GM18873 (cell line): ENCODE measurements around the gene LATS2.
"Not testable (repeated sequence)": the region's sequence is repeated elsewhere in the genome, so short reads cannot be mapped to it uniquely, and the experiment has no call there.

ENCODE experiments used
- ATAC-seq: cut with Tn5 transposase; IDR thresholded peaks from one replicate; pipeline ENCODE4 v1.9.1; 2021; ENCODE audit warnings: mild to moderate bottlenecking, moderate library complexity, moderate number of reproducible peaks; ENCODE audit not compliant: unreplicated experiment, low FRiP score

The LATS2 gene

DNA sequence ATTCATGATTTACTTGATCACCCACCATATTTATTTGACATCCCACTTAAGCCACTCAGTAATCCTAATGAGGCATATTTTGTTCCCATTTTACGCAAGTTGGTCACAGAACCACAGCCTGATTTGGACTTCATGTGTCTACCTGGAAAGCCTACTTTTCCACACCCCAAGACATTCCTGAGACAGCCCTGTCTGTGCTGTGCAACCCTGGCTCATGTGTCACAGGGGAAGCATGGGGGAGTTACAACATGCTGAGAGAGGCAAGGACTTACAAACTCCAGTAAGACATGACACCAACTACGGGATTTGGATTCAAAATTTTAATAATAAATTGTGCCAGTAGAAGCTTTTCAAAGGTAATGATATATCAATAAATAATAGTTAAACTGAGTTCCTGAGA lies 88.7 kb downstream of the LATS2 start:
- no peak for ATAC-seq

DNA sequence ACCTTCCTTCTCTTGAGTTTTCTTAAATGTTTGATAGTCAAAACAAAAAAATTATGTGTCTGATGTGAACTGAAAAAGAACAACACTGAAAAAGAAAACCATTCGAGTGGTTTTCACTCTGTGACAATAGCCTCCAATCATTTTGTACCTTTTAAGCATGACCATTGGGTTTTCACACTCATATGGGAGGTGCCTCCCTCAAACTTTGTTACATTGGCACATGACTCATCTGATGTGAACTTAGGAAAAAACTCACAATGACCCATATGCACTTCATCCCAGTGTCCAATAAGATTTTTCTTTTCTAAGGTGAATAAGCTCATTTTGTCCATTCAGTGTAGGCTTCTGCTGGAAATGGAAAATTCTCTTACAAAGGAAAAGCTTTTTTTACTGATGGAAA lies 92.2 kb downstream of the LATS2 start:
- ATAC-seq: no peak

DNA sequence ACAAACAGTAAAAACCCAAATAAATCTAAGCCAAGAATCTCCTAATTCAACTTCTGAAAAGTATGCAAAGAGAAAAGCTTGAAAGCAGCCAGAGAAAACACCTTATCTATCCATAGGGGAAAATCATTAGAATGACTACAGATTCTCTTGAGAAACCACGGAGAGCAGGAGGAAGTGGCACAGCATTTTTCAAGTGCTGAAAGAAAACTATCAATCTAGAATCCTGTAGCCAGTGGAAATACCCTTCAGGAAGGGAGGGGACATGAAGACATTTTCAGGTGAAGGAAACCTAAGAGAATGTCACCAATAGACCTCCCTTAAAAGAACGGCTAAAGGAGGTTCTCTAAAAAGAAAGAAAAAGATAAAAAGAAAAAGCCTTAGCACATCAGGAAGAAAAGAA lies 92.6 kb downstream of the LATS2 start:
- no peak for ATAC-seq

DNA sequence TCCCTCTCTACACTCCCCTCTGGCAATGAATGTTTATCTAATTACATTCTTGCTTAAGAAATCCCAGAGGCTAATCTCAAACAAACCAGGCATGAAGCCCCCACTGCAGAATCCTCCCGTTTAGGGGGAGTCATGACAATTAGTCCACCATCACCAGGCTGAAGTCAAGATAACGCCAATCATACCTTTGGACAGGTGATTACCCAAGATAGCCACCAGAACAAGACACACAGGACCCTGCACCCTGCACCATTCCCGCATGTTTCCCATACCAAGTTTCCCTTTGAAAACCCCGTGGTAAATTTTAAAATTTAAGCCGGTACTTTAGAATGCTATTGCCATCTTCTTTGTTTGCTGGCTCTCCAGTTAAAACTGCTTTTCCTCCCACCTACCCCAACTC lies 94.0 kb downstream of the LATS2 start:
- no peak for ATAC-seq

DNA sequence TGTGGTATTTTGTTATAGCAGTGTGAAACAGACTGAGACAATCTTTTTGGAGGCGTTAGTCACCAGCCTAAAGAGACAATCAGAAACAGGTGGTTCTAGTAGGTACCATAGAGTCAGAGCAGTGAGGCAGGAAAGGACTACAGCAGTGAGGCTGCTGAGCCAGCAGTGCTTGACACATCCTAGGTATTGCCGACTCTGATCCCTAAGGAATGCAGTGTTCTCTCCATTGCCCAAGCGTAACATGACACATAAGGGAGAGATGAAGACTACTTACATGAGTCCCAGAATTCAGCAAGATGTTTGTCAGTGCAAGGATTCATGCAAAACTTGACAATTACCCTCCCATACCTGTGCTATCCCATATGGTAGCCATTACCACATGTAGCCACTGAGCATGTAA lies 96.5 kb downstream of the LATS2 start:
- ATAC-seq: no peak

DNA sequence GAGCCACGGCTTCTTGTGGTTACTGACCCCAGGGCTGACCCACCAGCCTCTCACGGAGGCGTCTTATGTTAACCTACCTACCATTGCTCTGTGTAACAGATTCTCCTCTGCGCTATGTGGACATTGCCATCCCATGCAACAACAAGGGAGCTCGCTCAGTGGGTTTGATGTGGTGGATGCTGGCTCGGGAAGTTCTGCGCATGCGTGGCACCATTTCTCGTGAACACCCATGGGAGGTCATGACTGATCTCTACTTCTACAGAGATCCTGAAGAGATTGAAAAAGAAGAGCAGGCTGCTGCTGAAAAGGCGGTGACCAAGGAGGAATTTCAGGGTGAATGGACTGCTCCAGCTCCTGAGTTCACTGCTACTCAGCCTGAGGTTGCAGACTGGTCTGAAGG lies 99.7 kb downstream of the LATS2 start:
- not testable (repeated sequence) for ATAC-seq

DNA sequence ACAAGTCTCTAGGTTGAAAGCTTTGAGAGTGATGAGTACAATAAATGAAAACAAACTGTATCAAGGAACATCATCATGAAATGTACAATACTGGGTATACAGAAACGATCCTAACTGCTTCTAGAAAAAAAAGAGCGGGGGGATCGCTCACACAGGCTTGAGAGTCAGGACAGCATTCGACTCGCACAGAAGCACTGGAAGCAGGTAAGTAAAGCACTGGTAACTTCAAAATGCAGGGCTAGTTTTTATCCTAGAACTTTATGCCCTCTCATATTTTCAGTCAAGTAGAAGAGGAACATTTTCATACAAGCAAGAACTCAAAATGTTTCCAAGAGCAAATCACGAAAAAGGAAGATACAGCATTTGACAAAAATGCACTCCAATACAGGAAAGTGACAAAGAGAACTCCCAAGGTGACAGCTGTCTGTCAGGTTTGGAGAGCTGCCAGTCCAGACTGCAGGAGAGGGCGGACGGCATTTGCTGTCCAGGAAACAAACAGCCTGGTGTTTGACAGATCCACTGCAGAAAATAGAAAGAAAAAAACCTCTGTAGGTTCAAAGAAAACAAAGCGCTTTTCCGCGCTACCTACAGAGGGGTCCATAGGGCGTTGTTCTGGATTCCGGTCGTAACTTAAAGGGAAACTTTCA lies 100.6 kb downstream of the LATS2 start:
- ATAC-seq: no peak

DNA sequence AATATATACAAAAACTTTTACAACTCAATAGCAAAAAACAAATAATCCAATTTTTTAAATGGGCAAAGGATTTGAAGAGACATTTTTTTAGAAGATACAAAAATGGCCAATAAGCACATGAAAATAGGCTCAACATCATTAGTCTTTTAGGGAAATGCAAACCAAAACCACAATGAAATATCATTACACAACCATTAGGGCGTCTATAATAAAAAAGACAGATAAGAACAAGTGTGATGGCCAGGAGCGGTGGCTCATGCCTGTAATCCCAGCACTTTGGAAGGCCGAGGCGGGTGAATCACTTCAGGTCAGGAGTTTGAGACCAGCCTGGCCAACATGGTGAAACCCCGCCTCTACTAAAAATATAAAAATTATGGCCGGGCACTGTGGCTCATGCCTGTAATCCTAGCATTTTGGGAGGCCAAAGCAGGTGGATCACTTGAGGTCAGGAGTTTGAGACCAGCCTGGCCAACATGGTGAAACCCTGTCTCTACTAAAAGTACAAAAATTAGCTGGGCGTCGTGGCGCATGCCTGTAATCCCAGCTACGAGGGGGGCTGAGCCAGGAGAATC lies 104.3 kb downstream of the LATS2 start:
- ATAC-seq: not testable (repeated sequence)

DNA sequence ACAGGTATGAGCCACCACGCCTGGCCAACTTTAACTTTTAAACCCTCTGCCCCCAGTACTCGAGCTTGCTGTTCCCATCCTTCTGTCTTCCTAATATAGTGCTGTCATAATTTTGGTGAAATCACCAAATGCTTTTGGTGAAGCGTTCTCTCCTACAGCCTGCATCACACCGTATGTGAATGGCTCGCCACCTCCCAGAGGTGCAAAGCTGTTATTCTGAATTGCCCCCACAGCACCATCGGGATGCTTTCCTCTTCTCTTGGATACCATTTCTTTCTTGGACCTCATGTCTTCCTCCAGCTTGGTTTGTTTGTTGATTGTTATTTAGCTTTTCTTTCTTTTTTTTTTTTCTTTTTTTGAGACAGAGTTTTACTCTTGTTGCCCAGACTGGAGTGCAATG lies 105.9 kb downstream of the LATS2 start:
- ATAC-seq: no peak

DNA sequence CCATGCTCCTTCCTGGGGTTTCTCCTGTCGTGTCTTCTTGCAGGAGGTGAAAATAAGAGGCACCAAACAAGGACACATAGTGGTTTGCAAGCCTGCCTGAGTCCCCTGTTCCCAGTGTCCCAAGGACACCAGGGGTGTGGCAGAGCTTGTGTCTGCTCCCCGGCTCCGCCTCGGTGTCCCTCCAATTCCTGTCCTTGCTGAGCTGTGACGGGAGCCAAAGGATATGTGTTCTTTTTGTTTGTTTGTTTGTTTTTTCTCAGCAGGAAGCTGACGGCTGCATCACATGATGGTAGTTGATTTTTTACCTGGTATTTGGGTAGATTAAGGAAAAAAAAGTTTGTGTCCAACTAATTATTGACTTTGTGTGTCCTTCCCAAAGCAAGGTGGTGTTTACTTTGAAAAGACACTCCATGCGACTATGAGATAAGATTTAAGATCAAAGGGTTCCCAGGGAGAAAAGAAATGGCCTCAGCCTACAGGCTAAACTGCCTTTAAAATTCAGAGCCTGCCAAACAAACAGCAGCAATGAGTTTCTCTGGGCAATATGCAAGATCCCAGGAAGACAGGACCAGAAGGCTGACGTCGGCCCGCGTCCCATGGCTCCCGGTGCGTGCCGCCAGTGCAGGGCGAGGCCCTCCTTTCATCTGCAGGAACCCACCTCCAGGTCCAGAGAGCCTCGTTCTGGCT lies 108.0 kb downstream of the LATS2 start:
- ATAC-seq: no peak

DNA sequence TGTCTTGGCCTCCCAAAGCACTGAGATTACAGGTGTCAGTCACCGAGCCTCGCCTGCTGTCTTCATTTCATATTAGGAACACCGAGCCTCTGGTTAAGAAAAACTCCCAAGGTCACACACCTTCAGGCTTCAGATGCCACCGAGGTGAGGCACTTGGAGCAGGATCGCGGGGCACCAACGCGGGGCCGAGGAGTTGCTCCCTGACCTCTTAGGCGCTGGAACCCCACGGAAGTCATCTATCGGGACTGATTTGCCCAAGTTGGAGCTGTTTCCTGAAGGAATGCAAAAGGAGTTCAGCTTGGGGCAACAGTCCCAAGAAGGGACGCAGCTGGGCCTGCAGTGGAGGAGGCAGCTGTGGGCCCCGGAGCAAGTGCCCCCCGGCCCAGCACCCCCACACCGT lies 108.5 kb downstream of the LATS2 start:
- ATAC-seq: no peak

DNA sequence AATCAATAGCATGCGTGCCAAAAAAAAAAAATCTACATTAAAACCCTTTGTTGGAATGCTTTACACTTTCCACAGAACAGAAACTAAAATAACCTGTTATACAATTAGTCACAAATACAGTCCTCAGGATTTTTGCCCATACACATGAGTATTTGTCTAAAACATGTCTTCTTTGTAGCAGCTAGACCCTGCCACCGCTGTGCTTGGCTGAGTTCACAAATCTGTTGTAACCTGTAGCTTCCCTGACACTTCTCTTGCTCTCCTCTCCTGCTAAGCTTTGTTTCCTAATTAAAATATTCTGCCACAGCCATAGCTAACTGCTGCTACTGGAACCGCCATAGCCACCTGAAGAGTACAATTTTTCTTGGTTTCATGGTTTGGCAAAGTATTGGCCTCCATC lies 113.4 kb downstream of the LATS2 start:
- ATAC-seq: not testable (repeated sequence)

DNA sequence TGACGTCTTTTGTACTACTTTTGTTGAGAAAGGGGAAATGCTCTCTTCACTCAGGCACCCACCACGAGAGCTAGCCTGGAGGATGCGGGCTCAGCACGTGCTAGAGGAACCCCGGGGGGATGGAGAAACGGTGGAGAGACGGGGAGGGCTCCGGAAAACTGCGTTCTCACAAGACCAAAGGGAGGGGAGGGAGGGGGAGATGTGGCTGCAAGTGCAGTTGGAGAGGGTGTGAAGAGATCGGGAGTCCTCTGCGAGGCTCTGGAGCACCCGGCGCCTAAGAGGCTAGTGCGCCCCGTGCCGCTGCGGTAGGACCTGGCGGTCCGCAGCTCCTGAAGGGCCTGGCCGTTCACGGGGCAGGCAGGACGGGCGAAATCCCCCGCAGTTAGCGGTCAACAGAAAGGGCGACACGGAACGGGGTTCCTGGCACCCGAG lies 115.4 kb downstream of the LATS2 start:
- no peak for ATAC-seq

DNA sequence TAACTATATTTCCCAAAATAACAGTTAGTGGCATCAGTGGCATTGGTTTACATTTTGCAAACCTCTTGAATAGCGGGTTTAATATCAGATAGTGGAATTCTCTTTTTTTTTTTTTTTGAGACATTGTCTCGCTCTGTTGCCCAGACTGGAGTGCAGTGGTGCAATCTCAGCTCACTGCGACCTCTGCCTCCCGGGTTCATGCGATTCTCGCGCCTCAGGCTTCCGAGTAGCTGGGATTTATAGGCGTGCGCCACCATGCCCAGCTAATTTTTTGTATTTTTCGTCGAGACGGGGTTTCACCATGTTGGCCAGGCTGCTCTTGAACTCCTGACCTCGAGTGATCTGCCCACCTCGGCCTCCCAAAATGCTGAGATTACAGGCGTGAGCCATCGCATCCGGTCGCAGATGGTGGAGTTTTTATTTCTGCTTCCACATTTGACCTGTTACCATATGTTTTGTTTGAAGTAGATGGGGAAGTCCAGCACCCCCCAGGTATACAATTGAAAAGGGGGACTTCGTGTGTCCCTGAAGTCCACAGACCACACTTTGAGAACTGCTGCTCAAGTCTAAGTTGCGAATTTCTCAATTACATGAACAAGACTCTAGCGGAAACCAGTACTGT lies 118.3 kb downstream of the LATS2 start:
- ATAC-seq: no peak

DNA sequence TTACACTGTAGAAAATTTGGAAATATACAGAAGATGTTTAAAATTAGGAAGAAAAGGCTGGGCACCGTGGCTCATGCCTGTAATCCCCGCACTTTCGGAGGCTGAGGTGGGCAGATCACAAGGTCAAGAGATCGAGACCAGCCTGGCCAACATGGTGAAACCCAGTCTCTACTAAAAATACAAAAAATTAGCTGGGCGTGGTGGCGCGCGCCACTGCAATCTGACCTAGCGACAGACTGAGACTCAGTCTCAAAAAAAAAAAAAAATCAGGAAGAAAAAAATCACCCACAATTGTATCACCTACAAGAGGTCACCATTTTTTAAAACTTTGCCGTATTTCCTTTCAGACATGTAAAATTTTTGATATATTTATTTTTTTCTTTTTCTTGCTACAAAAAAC lies 120.9 kb downstream of the LATS2 start:
- not testable (repeated sequence) for ATAC-seq

DNA sequence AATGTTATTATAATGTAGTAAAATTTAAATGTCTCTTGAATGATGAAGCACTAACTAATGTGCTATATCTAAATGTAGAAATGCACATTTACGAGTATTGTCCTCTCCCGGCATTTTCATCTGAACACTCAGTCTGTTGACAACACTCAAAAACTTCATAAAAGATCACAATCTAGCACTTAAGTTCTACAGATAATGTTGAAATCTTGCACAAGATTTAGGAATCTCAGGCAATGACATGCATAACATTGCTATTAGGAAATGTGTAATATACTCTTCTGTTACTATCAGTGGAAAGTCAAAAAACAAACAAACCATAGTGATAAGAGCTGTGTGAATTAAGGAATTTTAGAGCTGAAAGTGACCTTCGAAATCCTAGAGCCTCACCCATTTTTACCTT lies 121.3 kb downstream of the LATS2 start:
- ATAC-seq: no peak

DNA sequence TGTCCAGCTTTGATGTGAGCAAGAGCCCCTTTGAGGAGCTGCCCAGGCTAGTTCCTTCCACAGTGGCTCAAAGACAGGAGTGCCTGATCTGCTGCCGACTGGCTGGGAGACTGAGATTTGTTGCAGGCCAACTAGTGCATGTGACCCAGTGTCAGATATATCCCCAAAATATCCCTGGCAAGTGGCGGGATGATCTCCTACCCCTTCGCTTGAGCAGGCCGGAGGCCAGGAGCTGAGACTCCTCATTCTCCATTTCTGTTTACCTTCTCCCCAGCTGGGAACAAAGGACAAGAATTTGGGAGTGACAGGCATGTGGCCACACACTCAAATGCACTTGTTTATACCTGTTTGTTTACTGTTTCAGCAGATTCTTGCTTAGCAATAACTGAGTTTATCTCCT lies 121.7 kb downstream of the LATS2 start:
- ATAC-seq: no peak

DNA sequence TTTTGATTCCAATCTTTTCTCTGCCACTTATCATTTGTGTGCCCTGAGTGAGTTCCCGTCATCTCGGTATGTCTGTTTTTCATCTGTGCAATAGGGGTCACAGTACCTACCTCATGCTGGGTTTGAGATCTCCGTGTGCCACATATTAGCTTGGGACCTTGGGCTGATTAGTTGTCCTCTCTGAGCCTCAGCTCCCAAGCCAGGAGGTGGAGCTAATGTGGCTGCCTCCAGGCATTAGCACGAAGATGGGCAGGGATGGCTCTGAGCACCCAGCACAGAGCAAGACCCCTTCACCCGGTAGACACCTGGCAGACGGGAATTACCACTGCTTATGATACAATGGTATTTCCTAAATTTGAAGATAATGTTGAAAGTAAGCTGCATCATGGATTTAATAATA lies 123.1 kb downstream of the LATS2 start:
- ATAC-seq: no peak

DNA sequence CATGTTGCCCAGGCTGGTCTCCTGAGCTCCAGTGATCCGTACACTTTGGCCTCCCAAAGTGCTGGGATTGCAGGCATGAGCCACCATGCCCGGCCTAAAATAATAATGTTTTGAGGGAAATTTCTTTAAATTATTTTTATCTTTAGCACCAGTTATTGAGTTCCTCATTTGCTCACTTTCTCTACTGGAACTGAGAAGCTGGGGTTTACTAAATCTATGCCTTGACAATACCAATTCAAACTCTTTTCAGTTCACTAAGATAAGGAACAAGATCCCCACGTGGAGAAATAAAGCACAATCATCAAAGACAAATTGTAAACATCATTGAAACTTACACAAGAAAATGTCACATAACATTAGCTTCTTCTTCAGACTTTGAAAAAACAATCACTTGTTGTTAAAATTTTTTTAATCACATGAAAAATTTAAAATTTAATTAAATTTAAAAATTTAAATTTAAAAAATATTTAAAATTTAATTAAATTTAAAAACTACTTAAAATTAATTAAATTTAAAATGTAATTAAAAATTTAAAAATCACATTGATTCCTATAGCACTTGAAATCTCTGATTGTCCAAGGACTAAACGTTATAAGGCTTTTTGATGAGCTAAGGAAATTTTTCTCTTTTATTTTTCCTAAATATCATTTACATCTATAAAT lies 133.7 kb downstream of the LATS2 start:
- no peak for ATAC-seq

DNA sequence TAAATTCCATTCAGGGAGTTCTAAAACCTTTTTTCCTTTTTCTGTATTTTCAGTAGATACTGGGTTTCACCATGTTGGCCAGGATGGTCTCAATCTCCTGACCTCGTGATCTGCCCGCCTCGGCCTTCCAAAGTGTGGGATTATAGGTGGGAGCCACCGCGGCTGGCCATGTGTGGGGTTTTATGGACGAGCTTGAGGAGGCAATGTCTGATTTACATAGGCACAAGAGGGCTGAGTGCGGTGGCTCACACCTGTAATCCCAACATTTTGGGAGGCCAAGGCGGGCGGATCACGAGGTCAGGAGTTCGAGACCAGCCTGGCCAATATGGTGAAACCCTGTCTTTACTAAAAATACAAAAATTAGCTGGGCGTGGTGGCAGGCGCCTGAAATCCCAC lies 136.0 kb downstream of the LATS2 start:
- ATAC-seq: not testable (repeated sequence)

DNA sequence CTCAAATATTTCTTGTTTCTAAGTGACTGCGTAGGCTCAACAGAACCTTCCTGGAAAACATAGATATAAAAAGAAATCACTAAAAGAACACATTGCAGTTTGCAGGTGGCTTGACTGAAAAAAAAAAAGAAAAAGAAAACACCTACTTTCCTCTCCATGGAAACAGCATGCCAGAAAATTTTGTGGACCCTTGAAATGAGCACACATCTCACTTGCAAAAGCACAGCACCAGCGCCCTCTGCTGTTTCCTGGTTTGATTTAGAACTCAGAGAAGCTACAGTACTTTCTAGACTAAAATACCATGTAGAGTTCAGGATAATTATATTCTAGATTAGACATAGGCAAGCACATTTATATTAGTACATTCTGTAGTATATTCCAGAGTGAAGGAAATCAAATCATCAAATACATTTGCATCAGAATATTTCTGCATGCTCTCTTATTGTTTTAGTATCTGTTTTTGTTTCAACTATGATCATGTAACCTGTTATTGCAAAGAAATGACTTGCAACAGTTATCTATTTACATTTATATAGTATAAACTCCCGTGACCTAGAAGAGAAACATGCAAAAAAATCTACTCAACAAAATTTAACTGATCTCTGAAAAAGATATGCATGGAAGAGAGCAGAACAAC lies 136.5 kb downstream of the LATS2 start:
- ATAC-seq: no peak
